OCI-LY1 (cell line): Measurements from ENCODE around the gene MAP3K21.

Experiments used
- H2AFZ ChIP-seq: fragments of 200-600 bp; sonication (generic), shearing (Covaris generic); 2 replicates; pipeline ENCODE4 v1.6.0; 2014; ENCODE audit warnings: antibody characterized with exemption, mild to moderate bottlenecking, low read length
- H3F3A ChIP-seq: fragments of 200-600 bp; sonication (generic), shearing (Covaris generic); 2 replicates; pipeline ENCODE4 v1.6.0; 2014; ENCODE audit warnings: mild to moderate bottlenecking, antibody characterized with exemption, low read length, moderate library complexity; ENCODE audit not compliant: insufficient read depth
- H3K27ac ChIP-seq: fragments of 200-600 bp; sonication (generic); 2 replicates; pipeline ENCODE4 v1.5.1; 2014; ENCODE audit warnings: low read length, mixed run types, mild to moderate bottlenecking, low read depth; ENCODE audit not compliant: poor library complexity, severe bottlenecking
- H3K27me3 ChIP-seq: fragments of 200-600 bp; sonication (generic); 2 replicates; pipeline ENCODE4 v1.6.0; 2014; ENCODE audit warnings: antibody characterized with exemption, mild to moderate bottlenecking, low read length, moderate library complexity; ENCODE audit not compliant: insufficient read depth
- H3K36me3 ChIP-seq: fragments of 200-600 bp; sonication (generic); 2 replicates; pipeline ENCODE4 v1.6.1; 2014; ENCODE audit warnings: mild to moderate bottlenecking, antibody characterized with exemption, low read length, moderate library complexity, mixed read lengths; ENCODE audit not compliant: insufficient read depth
- H3K4me1 ChIP-seq: fragments of 200-600 bp; sonication (generic); 2 replicates; pipeline ENCODE4 v1.5.1; 2014; ENCODE audit warnings: mild to moderate bottlenecking, low read length, moderate library complexity; ENCODE audit not compliant: insufficient read depth, severe bottlenecking
- H3K4me2 ChIP-seq: fragments of 200-600 bp; sonication (generic), shearing (Covaris generic); 2 replicates; pipeline ENCODE4 v1.6.1; 2014; ENCODE audit warnings: low read length
- H3K4me3 ChIP-seq: fragments of 200-600 bp; sonication (generic); 2 replicates; pipeline ENCODE4 v1.5.1; 2014; ENCODE audit warnings: low read length, low read depth, mild to moderate bottlenecking, mixed read lengths; ENCODE audit not compliant: poor library complexity, severe bottlenecking
- H3K79me2 ChIP-seq: fragments of 200-600 bp; shearing (Covaris generic); 2 replicates; pipeline ENCODE4 v1.6.1; 2016; ENCODE audit warnings: mixed run types, low read length, mixed read lengths; ENCODE audit not compliant: insufficient read depth
- H3K9ac ChIP-seq: fragments of 200-600 bp; sonication (generic), shearing (Covaris generic); 2 replicates; pipeline ENCODE4 v1.6.1; 2014; ENCODE audit warnings: mild to moderate bottlenecking, low read length, mixed read lengths
- H3K9me2 ChIP-seq: fragments of 200-600 bp; sonication (generic), shearing (Covaris generic); 2 replicates; pipeline ENCODE4 v1.6.1; 2014; ENCODE audit warnings: low read depth, mild to moderate bottlenecking, low read length, mixed read lengths
- H3K9me3 ChIP-seq: fragments of 200-600 bp; shearing (Covaris generic); 2 replicates; pipeline ENCODE4 v1.6.1; 2014; ENCODE audit warnings: low read length, mixed read lengths
- H4K20me1 ChIP-seq: fragments of 200-600 bp; sonication (generic), shearing (Covaris generic); 2 replicates; pipeline ENCODE4 v1.6.0; 2016; ENCODE audit warnings: mild to moderate bottlenecking, low read length; ENCODE audit not compliant: insufficient read depth
- EZH2 ChIP-seq: fragments of 200-600 bp; sonication (generic), shearing (Covaris generic); IDR thresholded peaks from 2 replicates; pipeline ENCODE4 v1.8.0; 2017; ENCODE audit warnings: borderline replicate concordance, mixed run types, mild to moderate bottlenecking, antibody characterized with exemption, low read length, moderate library complexity, mixed read lengths
- TF ChIP-seq, protein P1 (sequence below): fragments of 200-600 bp; sonication (generic), shearing (Covaris generic); IDR thresholded peaks from 2 replicates; pipeline ENCODE4 v1.5.1; 2017; ENCODE audit warnings: mild to moderate bottlenecking, antibody characterized with exemption, low read length, moderate library complexity, mixed read lengths

MAP3K21 gene

DNA sequence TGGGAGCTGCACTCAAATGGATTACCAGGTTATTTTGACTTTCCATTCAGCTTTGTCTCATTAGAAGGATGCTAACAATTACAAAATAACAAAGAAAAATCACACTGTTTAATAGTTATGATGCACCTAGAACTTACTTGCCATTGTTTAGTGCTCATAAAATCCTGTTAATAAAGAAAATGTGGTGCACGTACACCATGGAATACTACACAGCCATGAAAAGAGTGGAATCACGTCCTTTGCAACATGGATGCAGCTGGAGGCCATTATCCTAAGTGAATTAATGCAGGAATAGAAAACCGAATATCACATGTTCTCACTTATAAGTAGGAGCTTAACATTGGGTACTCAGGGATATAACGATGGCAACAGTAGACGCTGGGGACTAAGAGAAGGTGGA, 19.8 kb downstream of the MAP3K21 start:
- no peaks in the 10 kb centered on the region for H3K4me1 ChIP-seq
- H2AFZ ChIP-seq: no peak overlapping the region
- H3K9ac ChIP-seq: no peak overlapping the region
- H3K36me3 ChIP-seq: no peaks in the 10 kb centered on the region
- no peaks in the 10 kb centered on the region for H3K9me3 ChIP-seq
- no peaks in the 10 kb centered on the region for H3K79me2 ChIP-seq
- no peak for TF ChIP-seq EZH2
- TF ChIP-seq, protein P1, sequence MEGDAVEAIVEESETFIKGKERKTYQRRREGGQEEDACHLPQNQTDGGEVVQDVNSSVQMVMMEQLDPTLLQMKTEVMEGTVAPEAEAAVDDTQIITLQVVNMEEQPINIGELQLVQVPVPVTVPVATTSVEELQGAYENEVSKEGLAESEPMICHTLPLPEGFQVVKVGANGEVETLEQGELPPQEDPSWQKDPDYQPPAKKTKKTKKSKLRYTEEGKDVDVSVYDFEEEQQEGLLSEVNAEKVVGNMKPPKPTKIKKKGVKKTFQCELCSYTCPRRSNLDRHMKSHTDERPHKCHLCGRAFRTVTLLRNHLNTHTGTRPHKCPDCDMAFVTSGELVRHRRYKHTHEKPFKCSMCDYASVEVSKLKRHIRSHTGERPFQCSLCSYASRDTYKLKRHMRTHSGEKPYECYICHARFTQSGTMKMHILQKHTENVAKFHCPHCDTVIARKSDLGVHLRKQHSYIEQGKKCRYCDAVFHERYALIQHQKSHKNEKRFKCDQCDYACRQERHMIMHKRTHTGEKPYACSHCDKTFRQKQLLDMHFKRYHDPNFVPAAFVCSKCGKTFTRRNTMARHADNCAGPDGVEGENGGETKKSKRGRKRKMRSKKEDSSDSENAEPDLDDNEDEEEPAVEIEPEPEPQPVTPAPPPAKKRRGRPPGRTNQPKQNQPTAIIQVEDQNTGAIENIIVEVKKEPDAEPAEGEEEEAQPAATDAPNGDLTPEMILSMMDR: no peak
- no peak overlapping the region for H3K4me3 ChIP-seq
- no peaks in the 10 kb centered on the region for H4K20me1 ChIP-seq
- no peaks in the 10 kb centered on the region for H3K27me3 ChIP-seq
- no peak overlapping the region for H3K27ac ChIP-seq
- no peaks in the 10 kb centered on the region for H3F3A ChIP-seq
- no peak overlapping the region for H3K4me2 ChIP-seq
- H3K9me2 ChIP-seq: no peaks in the 10 kb centered on the region

DNA sequence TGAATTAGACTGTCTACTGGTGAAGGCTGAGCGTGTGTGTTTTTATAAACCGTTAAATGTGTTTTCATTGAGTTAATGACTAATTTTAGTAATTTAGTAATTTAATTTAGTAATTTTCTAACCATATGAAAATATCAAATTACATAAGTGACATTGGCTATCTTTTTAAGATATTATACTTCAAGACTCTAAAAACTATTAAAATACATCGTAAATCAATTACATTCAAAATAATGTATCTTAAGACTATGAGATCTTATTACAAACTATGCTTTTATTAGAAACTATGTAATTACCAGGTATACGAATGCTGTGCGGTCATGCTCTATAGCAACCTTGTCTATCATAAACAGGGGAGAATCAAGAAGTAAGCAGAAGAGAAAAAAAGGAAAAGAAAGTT, 21.6 kb downstream of the MAP3K21 start:
- H3K4me3 ChIP-seq: no peak overlapping the region
- TF ChIP-seq EZH2: no peak
- TF ChIP-seq, protein P1: no peak
- no peak overlapping the region for H2AFZ ChIP-seq
- no peaks in the 10 kb centered on the region for H4K20me1 ChIP-seq
- no peak overlapping the region for H3K9ac ChIP-seq
- no peaks in the 10 kb centered on the region for H3K9me2 ChIP-seq
- no peaks in the 10 kb centered on the region for H3F3A ChIP-seq
- no peak overlapping the region for H3K4me2 ChIP-seq
- H3K36me3 ChIP-seq: no peaks in the 10 kb centered on the region
- no peaks in the 10 kb centered on the region for H3K9me3 ChIP-seq
- no peaks in the 10 kb centered on the region for H3K79me2 ChIP-seq
- no peak overlapping the region for H3K27ac ChIP-seq
- H3K4me1 ChIP-seq: no peaks in the 10 kb centered on the region
- no peaks in the 10 kb centered on the region for H3K27me3 ChIP-seq

DNA sequence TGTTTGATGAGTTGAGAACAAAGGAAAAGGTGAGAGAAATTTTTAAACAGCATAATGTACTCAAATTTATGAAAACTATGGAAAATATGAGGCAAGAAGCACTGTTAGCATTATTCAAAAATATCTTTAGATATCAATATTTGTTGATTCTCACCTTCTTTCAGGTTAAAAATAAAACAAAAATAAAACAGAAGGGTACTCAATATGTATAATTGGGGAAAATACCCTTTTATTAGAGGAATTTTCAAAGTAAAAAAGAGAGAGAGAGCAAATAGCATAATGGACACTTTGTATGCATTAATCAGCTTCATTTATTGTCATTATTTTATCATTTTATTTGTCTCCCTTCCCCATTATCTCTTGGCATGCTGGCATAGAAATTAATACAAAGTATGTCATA, 27.5 kb downstream of the MAP3K21 start:
- Histone ChIP-seq H4K20me1 (no peaks in the 10 kb centered on the region), H3K27me3 (no peaks in the 10 kb centered on the region), H3K9me3 (no peaks in the 10 kb centered on the region), H3K27ac (no peak overlapping the region), H3F3A (no peaks in the 10 kb centered on the region), H2AFZ (no peak overlapping the region), H3K79me2 (no peaks in the 10 kb centered on the region), H3K4me2 (no peak overlapping the region), H3K36me3 (no peaks in the 10 kb centered on the region), H3K4me1 (no peaks in the 10 kb centered on the region), H3K9me2 (no peaks in the 10 kb centered on the region), H3K4me3 (no peak overlapping the region), H3K9ac (no peak overlapping the region)
- no peak for TF ChIP-seq EZH2
- TF ChIP-seq, protein P1: no peak
